GM21360 (cell line): ENCODE data around the gene NFE2L2.
"Not testable (repeated sequence)": the region's sequence is repeated elsewhere in the genome, so short reads cannot be mapped to it uniquely, and the experiment has no call there.

Experiments
- ATAC-seq: cut with Tn5 transposase; IDR thresholded peaks from one replicate; pipeline ENCODE4 v1.9.1; 2021; ENCODE audit warnings: mild to moderate bottlenecking, moderate library complexity; ENCODE audit not compliant: unreplicated experiment

NFE2L2 gene

GRCh38 chr2:177204417-177204816 is 60.1 kb downstream of the NFE2L2 start:
- ATAC-seq = no peak

- no peak for ATAC-seq
Observed at GRCh38 chr2:177201919-177202346, 62.6 kb downstream of the NFE2L2 start.

GRCh38 chr2:177200419-177200818 is 64.1 kb downstream of the NFE2L2 start:
- not testable (repeated sequence) for ATAC-seq

DNA sequence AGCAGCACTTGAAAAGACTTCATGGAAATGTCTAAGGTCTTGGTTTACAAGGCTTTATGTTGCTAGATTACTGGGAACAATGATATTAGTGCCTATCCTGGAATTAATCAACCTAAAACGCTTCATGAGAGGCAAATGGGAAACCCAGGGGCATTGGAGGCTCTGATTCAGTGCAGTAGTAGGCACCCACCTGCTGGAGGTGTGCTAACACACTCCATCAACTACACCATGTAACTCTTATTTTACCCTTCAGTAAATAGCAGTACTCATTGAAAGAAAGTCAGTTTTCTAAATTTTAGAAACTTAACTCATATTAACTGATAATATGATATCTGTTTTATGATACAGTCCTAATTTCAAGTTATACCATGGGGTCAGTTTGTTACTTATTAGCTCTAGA is 69.3 kb downstream of the NFE2L2 start:
- no peak for ATAC-seq

GRCh38 chr2:177193240-177193639 is 71.3 kb downstream of the NFE2L2 start:
- ATAC-seq = no peak

- no peak for ATAC-seq
Observed at GRCh38 chr2:177192788-177193187, 71.7 kb downstream of the NFE2L2 start.

DNA sequence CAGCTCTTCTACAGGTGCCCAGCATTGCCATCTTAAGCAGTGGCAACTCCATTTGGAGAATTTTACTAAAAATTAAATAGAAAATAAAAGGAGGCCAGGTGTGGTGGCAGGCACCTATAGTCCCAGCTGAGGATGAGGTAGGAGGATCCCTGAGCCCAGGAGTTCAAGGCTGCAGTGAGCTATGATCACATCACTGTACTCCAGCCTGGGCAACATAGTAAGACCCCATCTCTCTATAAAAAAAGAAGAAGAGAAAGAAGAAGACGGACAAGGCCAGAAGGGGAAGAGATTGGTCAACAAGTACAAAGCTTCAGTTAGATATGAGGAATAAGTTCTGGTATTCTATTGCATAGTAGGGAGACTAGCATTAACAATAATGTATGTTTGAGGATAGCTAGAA is 73.6 kb downstream of the NFE2L2 start:
- no peak for ATAC-seq

GRCh38 chr2:177188482-177189469 is 75.8 kb downstream of the NFE2L2 start:
- no peak for ATAC-seq

DNA sequence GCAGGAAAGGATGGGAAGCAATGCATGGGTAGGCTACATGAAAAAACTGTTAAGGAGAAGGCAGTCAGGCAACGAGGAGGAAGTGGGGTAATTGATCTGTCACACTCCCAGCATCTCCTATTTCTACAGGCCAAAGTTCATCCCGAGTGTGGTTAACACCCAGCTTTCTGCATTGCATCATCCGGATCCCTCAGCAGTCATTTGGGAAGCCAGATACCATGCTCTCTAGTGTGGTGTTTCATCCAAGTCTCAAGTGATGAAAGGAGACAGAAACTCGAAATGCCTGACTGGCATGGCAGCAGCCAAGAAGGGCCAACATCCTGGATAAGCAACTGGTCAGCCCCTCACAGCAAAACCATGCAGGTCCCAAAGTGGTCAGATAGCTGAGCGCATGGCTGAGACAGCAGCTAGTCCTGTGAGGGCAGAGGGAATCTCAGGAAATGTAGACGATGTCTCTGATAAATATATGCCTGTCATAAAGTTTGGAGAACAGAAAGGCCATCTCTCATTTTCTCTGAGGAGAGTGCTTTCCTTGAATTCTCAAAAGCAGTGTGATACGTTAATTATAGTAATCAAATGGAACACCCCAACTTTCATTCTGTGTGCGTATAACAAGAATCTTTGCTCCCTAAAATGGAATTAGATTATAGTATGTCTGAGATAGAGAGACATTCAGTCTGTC is 76.8 kb downstream of the NFE2L2 start:
- ATAC-seq = no peak

DNA sequence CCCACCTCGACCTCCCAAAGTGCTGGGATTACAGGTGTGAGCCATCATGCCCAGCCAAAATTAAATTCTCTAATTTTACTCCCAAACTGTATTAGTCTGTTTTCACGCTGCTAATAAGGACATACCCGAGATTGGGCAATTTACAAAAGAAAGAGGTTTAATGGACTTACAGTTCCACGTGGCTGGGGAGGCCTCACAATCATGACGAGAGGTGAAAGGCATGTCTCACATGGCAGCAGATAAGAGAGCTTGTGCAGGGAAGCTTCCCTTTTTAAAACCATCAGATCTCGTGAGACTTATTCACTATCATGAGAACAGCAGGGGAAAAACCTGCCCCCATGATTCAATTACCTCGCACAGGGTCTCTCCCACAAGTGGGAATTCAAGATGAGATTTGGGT is 78.5 kb downstream of the NFE2L2 start:
- ATAC-seq = not testable (repeated sequence)

GRCh38 chr2:177184606-177185005 is 79.9 kb downstream of the NFE2L2 start:
- ATAC-seq = no peak

DNA sequence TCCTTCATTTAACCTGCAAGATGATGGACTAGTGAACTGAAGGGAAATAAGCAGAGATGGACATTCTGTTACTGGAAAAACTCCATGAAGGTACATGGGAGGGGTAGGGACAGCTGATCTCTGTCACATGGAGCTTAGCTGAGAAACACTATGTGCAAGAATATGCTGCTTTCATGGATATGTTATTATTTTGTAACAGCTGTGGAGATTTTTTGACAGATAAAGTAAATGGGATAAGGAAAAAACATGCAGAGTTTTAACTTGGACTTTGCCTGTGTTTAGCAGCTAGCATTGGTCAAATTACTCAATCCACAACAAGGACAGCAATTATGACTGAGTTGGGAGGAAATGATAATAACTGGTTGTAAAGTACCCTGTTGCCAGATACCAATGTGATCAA is 80.7 kb downstream of the NFE2L2 start:
- no peak for ATAC-seq
